K562 (cell line): Measurements from ENCODE around the gene PRCD. TPM values are rescaled to one million over a fixed set of nuclear protein-coding genes. Genes with fewer than 3 reads are reported as not detected.

Experiments used
- ATAC-seq: fragments of 200-7000 bp; cut with Tn5 transposase; 3 replicates; pipeline ENCODE4 v1.9.1; 2020; ENCODE audit warnings: moderate library complexity
- BruUV-seq: library from RNA; stranded (reverse); fragments of 400-500 nt; replicated peaks from 2 replicates; lab custom pipeline; 2021; lab: Mats Ljungman, UMichigan
- CTCF ChIA-PET: fragments of 300-600 bp; formaldehyde crosslinking; extraction: SDS; loops from one replicate; lab custom pipeline; 2021; ENCODE audit warnings: low intra/inter-chr PET ratio; lab: Yijun Ruan, JAX
- POLR2A ChIA-PET: fragments of 300-600, 350-650 bp; sonication (Branson Sonifier 250); formaldehyde crosslinking; extraction: SDS; loops from one replicate; lab custom pipeline; 2021; ENCODE audit warnings: antibody characterized with exemption, inconsistent platforms; lab: Yijun Ruan, JAX
- DNase-seq, 4 experiments: peaks; one replicate each; pipeline versions ENCODE4 v3.0.0 to v3.0.0-alpha.2; 2011 to 2018; ENCODE audit warnings: low spot score in 3 of 4, mixed read lengths in 3 of 4; ENCODE audit errors: extremely low read depth in 1 of 4
- FAIRE-seq: peaks from 2 replicates; lab custom pipeline; 2011; peaks lifted over from hg19 to GRCh38; lab: Jason Lieb, UNC
- H2AFZ ChIP-seq: 2 replicates; pipeline ENCODE4 v1.6.0; 2011; ENCODE audit warnings: low read depth, low read length, control low read depth, inconsistent platforms
- H3K27ac ChIP-seq: fragments of 200-600 bp; 3 replicates; pipeline ENCODE4 v1.8.0; 2011; ENCODE audit warnings: low read depth, mild to moderate bottlenecking, control low read depth, inconsistent platforms, low read length, moderate library complexity, mixed read lengths; ENCODE audit errors: extremely low read depth
- H3K27me3 ChIP-seq, 2 experiments: fragments of 300-600 bp in 1 of 2; 2 replicates in 1 of 2; 3 replicates in 1 of 2; pipeline versions ENCODE4 v1.6.0 to v1.8.0; 2011; ENCODE audit warnings: inconsistent platforms in 2 of 2, low read length in 2 of 2, mild to moderate bottlenecking in 1 of 2, mixed read lengths in 1 of 2, moderate library complexity in 1 of 2; ENCODE audit not compliant: control insufficient read depth in 2 of 2, insufficient read depth in 2 of 2
- H3K36me3 ChIP-seq: fragments of 300-600 bp; 3 replicates; pipeline ENCODE4 v1.8.0; 2011; ENCODE audit warnings: mild to moderate bottlenecking, low read length, inconsistent platforms; ENCODE audit not compliant: control insufficient read depth, insufficient read depth
- H3K4me1 ChIP-seq, 2 experiments: fragments of 200-600 bp in 1 of 2; replicated peaks in 1 of 2; 2 replicates in 1 of 2; 3 replicates in 1 of 2; pipeline versions ENCODE4 v1.5.1 to v1.8.0; 2011; ENCODE audit warnings: inconsistent platforms in 2 of 2, low read length in 2 of 2, mild to moderate bottlenecking in 1 of 2, mixed read lengths in 1 of 2, moderate library complexity in 1 of 2; ENCODE audit not compliant: control insufficient read depth in 2 of 2, insufficient read depth in 2 of 2
- H3K4me2 ChIP-seq: 2 replicates; pipeline ENCODE4 v1.6.1; 2011; ENCODE audit warnings: low read length, control low read depth, inconsistent platforms, mixed read lengths; ENCODE audit not compliant: insufficient read depth
- H3K4me3 ChIP-seq: fragments of 200-600 bp; sonication (generic), shearing (Covaris generic); 2 replicates; pipeline ENCODE4 v1.5.1; 2016; ENCODE audit warnings: control low read depth, inconsistent platforms
- H3K79me2 ChIP-seq: fragments of 200-600 bp; 3 replicates; pipeline ENCODE4 v1.8.0; 2011; ENCODE audit warnings: low read length, inconsistent platforms; ENCODE audit not compliant: control insufficient read depth, insufficient read depth
- H3K9ac ChIP-seq, 2 experiments: 2 replicates each; pipeline versions ENCODE4 v1.6.0 to v1.6.1; 2011; ENCODE audit warnings: low read depth in 2 of 2, low read length in 2 of 2, control low read depth in 1 of 2, inconsistent platforms in 1 of 2, mild to moderate bottlenecking in 1 of 2, mixed read lengths in 1 of 2; ENCODE audit not compliant: insufficient read depth in 1 of 2
- H3K9me1 ChIP-seq: one replicate; pipeline ENCODE4 v1.6.0; 2011; ENCODE audit warnings: inconsistent platforms, mild to moderate bottlenecking, low read length, moderate library complexity; ENCODE audit not compliant: control insufficient read depth, insufficient read depth
- H3K9me3 ChIP-seq: replicated peaks from 2 replicates; pipeline ENCODE4 v1.5.1; 2011; ENCODE audit warnings: low read depth, low read length, inconsistent platforms; ENCODE audit not compliant: control insufficient read depth, insufficient read depth
- H4K20me1 ChIP-seq: replicated peaks from 2 replicates; pipeline ENCODE4 v1.6.1; 2011; ENCODE audit warnings: low read length, inconsistent platforms, mixed read lengths; ENCODE audit not compliant: control insufficient read depth, insufficient read depth
- BMI1 ChIP-seq: fragments of 150-350 bp; IDR thresholded peaks from 2 replicates; pipeline ENCODE4 v1.6.1; 2014; ENCODE audit warnings: low read length
- CREB5 ChIP-seq: fragments of 250-450 bp; sonication (Bioruptor Pico); IDR thresholded peaks from 2 replicates; pipeline ENCODE4 v1.5.0; 2020; ENCODE audit warnings: mild to moderate bottlenecking
- EHMT2 ChIP-seq: fragments of 450-650 bp; IDR thresholded peaks from 2 replicates; pipeline ENCODE4 v1.6.1; 2018; ENCODE audit warnings: antibody characterized with exemption
- HMGN3 ChIP-seq: IDR thresholded peaks from 2 replicates; pipeline ENCODE4 v1.6.1; 2011; ENCODE audit warnings: borderline replicate concordance, low read depth, mild to moderate bottlenecking, mixed read lengths, low read length; ENCODE audit not compliant: insufficient read length; ENCODE audit errors: extremely low read depth
- HNRNPUL1 ChIP-seq: fragments of 200-400 bp; formaldehyde crosslinking; IDR thresholded peaks from 2 replicates; pipeline ENCODE4 v1.6.1; 2017; ENCODE audit warnings: low read length
- NR4A1 ChIP-seq, 2 experiments: fragments of 250-450 bp in 1 of 2; fragments of 450-650 bp in 1 of 2; sonication (Bioruptor Pico) in 1 of 2; IDR thresholded peaks; 2 replicates each; pipeline versions ENCODE4 v1.4.0 to v1.6.1; 2016 to 2020; ENCODE audit warnings: mild to moderate bottlenecking in 2 of 2, missing compliant biosample characterization in 1 of 2, missing genetic modification characterization in 1 of 2, moderate library complexity in 1 of 2
- PHB ChIP-seq: fragments of 250-450 bp; sonication (Bioruptor Pico); IDR thresholded peaks from 2 replicates; pipeline ENCODE4 v1.5.0; 2021
- POLR3A ChIP-seq: IDR thresholded peaks from 2 replicates; pipeline ENCODE4 v1.6.1; 2011; ENCODE audit warnings: borderline replicate concordance, mild to moderate bottlenecking, moderate library complexity; ENCODE audit not compliant: insufficient read length, insufficient read depth; ENCODE audit errors: extremely low read depth
- SOX6 ChIP-seq: fragments of 450-650 bp; IDR thresholded peaks from 2 replicates; pipeline ENCODE4 v1.6.1; 2014; ENCODE audit warnings: mild to moderate bottlenecking
- WGBS: fragments of 100-300 bp; shearing (Covaris generic); methylation state at CpG from one replicate; pipeline ENCODE4 v1.1.6; 2016; ENCODE audit warnings: low coverage, mixed read lengths; ENCODE audit not compliant: insufficient coverage; ENCODE audit errors: missing lambda C conversion rate; 5-methylcytosine and 5-hydroxymethylcytosine counted together
- in situ Hi-C: fragments of 300-500 bp; cut with MboI; formaldehyde crosslinking; loops from 4 replicates; pipeline ENCODE4 v1.15.0; 2018; ENCODE audit warnings: inconsistent platforms, mixed read lengths
- intact Hi-C: fragments of 100-400 bp; cut with micrococcal nuclease; formaldehyde crosslinking; loops from 2 replicates; pipeline ENCODE4 v1.14.2; 2022
- polyA plus RNA-seq, 8 experiments: library from polyadenylated mRNA; depleted of rRNA in 4 of 8; stranded (reverse) in 5 of 8; unstranded in 3 of 8; fragments of >200 nt; fragmentation: Nextera tagmentation in 2 of 8; fragmentation: Illumina TruSeq in 1 of 8; extraction: Ambion mirVana in 2 of 8; extraction: Trizol in 1 of 8; gene quantifications; 2 replicates each; pipeline versions ENCODE4 v1.2.1 to v1.2.3, GENCODE V29; 2011 to 2014; ENCODE audit warnings: inconsistent platforms in 1 of 8, missing spikeins in 1 of 8
- total RNA-seq, 7 experiments: library from RNA; depleted of rRNA in 6 of 7; stranded (reverse); fragments of >200 nt in 6 of 7; fragmentation: Illumina TruSeq in 2 of 7; extraction: Trizol in 2 of 7; gene quantifications; 2 replicates each; pipeline versions ENCODE4 v1.2.1 to v1.2.3, GENCODE V29; 2011 to 2021; ENCODE audit warnings: low replicate concordance in 1 of 7

PRCD gene
- total and polyA plus RNA-seq, 9 of the 15 experiments (the other 6 are each of a cell fraction or from before 2014, with no cell fraction given) = 0.20 to 0.25 (median 0.21) TPM; not detected in 6

- intact Hi-C loops (no loop called here), in situ Hi-C loops (no loop called here)
- Histone ChIP-seq H3K4me3 (peak overlapping the region; percentile 71), H3K4me1 (peaks cover 20 to 42% of the 10 kb centered on the region in 2 experiments; a peak in 4 of 5 replicates), H3K9me1 (peaks cover 4% of the 10 kb centered on the region), H3K27ac (peak overlapping the region; percentile 38; the same call in 1 of the 3 replicates), H2AFZ (peak overlapping the region; percentile 95), H4K20me1 (no peaks in the 10 kb centered on the region), H3K9ac (peak overlapping the region; percentile 45 to 77; a peak in 3 of 4 replicates), H3K27me3 (no peaks in the 10 kb centered on the region), H3K79me2 (no peaks in the 10 kb centered on the region), H3K9me3 (no peaks in the 10 kb centered on the region), H3K36me3 (no peaks in the 10 kb centered on the region), H3K4me2 (peak overlapping the region; percentile 82)
- DNase-seq = peak in 2 of 4 experiments; percentile 23 to 45
- CTCF ChIA-PET = no interaction called here
- 45% methylated on average over 11 of the region's 11 CpGs for WGBS
- no peak for ATAC-seq
- POLR2A ChIA-PET = interaction anchor here (1.5 kb wide), 1 partner anchor 9 kb away, joined by 7 read pairs; no protein-coding TSS in a partner anchor
- TF ChIP-seq POLR3A (no peak), SOX6 (no peak), HMGN3 (peak; percentile 1), NR4A1 (CRISPR knock-in tag; IDR thresholded peaks at IDR 0.05) (no peak), NR4A1 (tag; IDR thresholded peaks at IDR 0.05) (no peak), BMI1 (no peak), CREB5 (CRISPR knock-in tag) (no peak), PHB (0 out of 2 replicates have a peak, but pooled peaks have one; percentile 8), EHMT2 (0 out of 2 replicates have a peak, but pooled peaks have one; percentile 11), HNRNPUL1 (no peak)
- peak; percentile 29 for FAIRE-seq
- BruUV-seq = no TSS peak
Measured at GRCh38 chr17:76501827-76502307, 38.0 kb upstream of the PRCD start.
